Activated CD4-positive, alpha-beta T cell treated with anti-CD3 and anti-CD28 coated beads, Interleukin-2, amount 50 U/mL, for 16 hours (primary cell): ENCODE measurements around the gene NCK1.

Source experiments
- DNase-seq: peaks from one replicate; pipeline ENCODE4 v3.0.0-alpha.2; 2020

Gene NCK1

GRCh38 chr3:136909187-136909586 lies 47.2 kb downstream of the NCK1 start:
- no peak for DNase-seq

- DNase-seq, result no peak
Measured at GRCh38 chr3:136910697-136911096, 48.7 kb downstream of the NCK1 start.

- no peak for DNase-seq
Measured at GRCh38 chr3:136913168-136913567, 51.2 kb downstream of the NCK1 start.

- DNase-seq, result no peak
Measured at GRCh38 chr3:136914739-136915138, 52.7 kb downstream of the NCK1 start.

GRCh38 chr3:136916223-136916622 lies 54.2 kb downstream of the NCK1 start:
- no peak for DNase-seq

- peak; percentile 76 for DNase-seq
Measured at GRCh38 chr3:136919799-136920580, 58.0 kb downstream of the NCK1 start.

GRCh38 chr3:136920904-136921611 lies 59.0 kb downstream of the NCK1 start:
- no peak for DNase-seq

- DNase-seq, result no peak
Measured at GRCh38 chr3:136925425-136926190, 63.6 kb downstream of the NCK1 start.

GRCh38 chr3:136928240-136928639 lies 66.2 kb downstream of the NCK1 start:
- no peak for DNase-seq

GRCh38 chr3:136929977-136930670 lies 68.1 kb downstream of the NCK1 start:
- DNase-seq, result no peak

- peak; percentile 28 for DNase-seq
Measured at GRCh38 chr3:136931606-136932005, 69.6 kb downstream of the NCK1 start.

GRCh38 chr3:136932523-136932922 lies 70.5 kb downstream of the NCK1 start:
- DNase-seq, result peak; percentile 30

- DNase-seq, result no peak
Measured at GRCh38 chr3:136932978-136933772, 71.2 kb downstream of the NCK1 start.

- DNase-seq, result no peak
Measured at GRCh38 chr3:136937175-136937574, 75.2 kb downstream of the NCK1 start.

GRCh38 chr3:136937851-136938250 lies 75.8 kb downstream of the NCK1 start:
- no peak for DNase-seq

- DNase-seq, result no peak
Measured at GRCh38 chr3:136938334-136938733, 76.3 kb downstream of the NCK1 start.

- DNase-seq, result no peak
Measured at GRCh38 chr3:136939489-136939888, 77.5 kb downstream of the NCK1 start.

GRCh38 chr3:136942803-136943202 lies 80.8 kb downstream of the NCK1 start:
- DNase-seq, result no peak

GRCh38 chr3:136943436-136943835 lies 81.4 kb downstream of the NCK1 start:
- DNase-seq, result no peak

- no peak for DNase-seq
Measured at GRCh38 chr3:136946978-136947377, 85.0 kb downstream of the NCK1 start.

GRCh38 chr3:136947477-136947876 lies 85.5 kb downstream of the NCK1 start:
- DNase-seq, result no peak

GRCh38 chr3:136949146-136949545 lies 87.1 kb downstream of the NCK1 start:
- no peak for DNase-seq
